ENCODE results near the gene MYNN.
"Not testable (repeated sequence)": the region's sequence is repeated elsewhere in the genome, so short reads cannot be mapped to it uniquely, and the experiment has no call there.

Gene MYNN

GRCh38 chr3:169772897-169773816 lies at the start of gene MYNN:
Gene MYNN (plus strand): TSS chr3:169773396. CDS start chr3:169774296, 900 bp downstream.
- DNase-seq (ENCODE audit: low spot score), result peak; percentile 93

- DNase-seq (ENCODE audit: low spot score), result not testable (repeated sequence)
These were observed 41.3 kb upstream of the MYNN start for GRCh38 chr3:169731857-169732256.

- no peak for DNase-seq (ENCODE audit: low spot score)
These were observed 34.1 kb upstream of the MYNN start for GRCh38 chr3:169739067-169739466.

- DNase-seq (ENCODE audit: low spot score), result no peak
These were observed 28.7 kb upstream of the MYNN start for GRCh38 chr3:169744366-169745054.

DNA sequence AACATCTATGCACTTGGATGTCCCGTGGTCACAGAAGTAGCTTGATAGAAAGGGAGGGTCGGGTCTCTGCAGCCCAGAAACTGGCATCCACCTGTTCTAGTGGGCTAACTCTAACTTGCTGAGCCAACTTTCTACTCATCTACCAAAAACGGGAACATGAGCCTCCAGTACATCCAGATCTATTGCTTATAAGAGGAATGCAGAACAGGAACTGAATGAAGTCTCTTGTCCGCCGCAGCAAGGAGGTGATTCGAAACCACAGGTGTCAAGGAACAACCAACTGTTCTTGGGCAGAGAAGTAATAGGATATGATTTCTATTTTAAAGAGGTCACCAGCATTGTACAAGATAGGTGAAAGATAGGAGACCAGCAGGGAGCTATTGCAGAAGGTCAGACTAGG lies 26.3 kb upstream of the MYNN start:
- no peak for DNase-seq (ENCODE audit: low spot score)

DNA sequence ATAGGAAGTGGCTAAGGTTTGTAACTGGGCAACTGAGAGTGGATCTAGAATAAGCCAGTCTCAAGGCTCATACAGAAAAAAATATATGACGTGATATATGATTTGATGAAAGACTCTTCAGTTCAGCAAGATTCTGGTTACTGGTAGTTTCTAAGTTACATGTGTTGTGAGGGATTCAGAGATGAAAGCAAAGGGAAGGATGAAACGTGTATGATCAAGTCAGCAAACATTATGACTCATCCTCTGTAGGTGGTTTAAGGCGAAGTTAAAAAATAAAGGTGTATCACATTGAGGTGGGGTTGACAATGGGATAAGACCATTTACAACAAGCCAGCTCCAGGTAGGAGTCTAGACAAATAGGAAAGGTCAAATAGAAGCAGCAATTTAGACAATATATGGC lies 24.5 kb upstream of the MYNN start:
- no peak for DNase-seq (ENCODE audit: low spot score)

DNA sequence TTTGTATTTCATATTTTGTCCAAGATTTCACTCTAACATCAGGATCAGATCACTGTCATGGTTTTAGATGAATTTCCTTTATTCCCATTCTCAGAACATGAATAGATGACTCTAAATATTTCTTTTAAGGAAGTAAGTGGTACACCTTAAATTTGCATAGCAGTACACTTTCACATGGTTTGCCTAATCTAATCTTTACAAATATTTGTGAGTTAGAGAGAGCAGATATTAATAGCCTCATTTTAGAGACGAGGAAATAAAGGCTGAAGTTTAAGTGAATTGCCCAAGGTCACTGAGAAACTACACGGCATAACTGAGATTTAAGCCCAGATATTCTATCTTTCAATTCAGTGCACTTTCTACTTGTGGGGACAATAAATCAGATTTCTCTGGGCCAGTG lies 22.5 kb upstream of the MYNN start:
- no peak for DNase-seq (ENCODE audit: low spot score)

DNA sequence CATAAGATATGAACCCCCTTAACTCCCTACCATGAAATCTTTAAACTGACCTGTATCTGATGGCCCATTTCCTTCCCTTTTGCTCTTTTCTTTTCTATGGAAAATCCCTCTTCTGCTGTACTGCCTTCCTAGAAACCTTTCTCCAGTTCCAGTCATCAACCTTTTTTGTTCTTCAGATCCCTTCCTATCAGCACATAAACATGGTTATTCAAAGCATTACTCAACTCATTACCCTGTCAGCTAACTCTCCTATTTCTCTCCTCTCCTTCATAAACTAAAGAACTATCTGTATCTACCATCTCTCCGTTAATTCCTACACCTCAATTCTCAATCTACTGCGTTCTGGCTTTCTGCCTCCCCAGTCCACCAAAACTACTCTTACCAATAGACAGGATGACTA lies 21.3 kb upstream of the MYNN start:
- no peak for DNase-seq (ENCODE audit: low spot score)

- DNase-seq (ENCODE audit: low spot score), result no peak
These were observed 18.5 kb upstream of the MYNN start for GRCh38 chr3:169754711-169755110.

DNA sequence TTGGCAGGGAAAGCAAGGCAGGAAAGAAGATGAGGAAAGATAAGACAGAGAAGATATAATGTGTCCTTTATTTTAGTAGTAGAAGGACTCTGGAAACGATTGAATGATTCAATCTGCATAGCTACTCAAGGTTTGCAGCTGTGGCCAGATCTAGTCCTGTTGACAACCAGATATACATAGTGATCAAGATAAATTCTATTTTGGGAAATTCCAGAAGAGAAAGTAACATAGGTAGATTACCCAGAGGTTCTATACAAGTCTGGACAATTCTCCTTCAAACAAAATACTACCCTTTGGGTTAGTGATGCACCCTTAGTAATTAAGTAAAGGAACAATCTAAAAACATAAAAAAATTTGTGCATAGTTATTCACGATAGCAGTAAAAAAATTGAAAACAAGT lies 17.7 kb upstream of the MYNN start:
- no peak for DNase-seq (ENCODE audit: low spot score)

- no peak for DNase-seq (ENCODE audit: low spot score)
These were observed 14.7 kb upstream of the MYNN start for GRCh38 chr3:169758359-169758994.

- DNase-seq (ENCODE audit: low spot score), result no peak
These were observed 13.9 kb upstream of the MYNN start for GRCh38 chr3:169759256-169759655.

DNA sequence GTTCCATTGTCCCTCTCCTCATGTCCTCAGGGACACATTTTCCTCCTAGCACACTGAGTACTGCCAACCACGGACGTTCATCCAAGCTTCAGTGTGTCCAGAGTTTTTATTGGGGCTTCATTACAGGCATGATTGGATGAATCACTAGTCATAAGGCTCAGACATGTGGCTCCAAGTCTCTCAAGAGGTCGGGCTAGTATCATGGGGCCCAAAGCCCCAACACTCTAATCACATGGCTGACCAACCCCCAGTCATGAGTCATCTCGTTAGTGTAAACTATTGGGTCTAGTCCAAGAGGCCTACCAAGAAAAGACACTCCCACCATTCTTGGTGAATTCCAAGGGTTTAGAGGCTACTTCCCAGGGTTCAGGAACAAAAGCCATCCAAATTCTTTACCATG lies 12.7 kb upstream of the MYNN start:
- DNase-seq (ENCODE audit: low spot score), result no peak

DNA sequence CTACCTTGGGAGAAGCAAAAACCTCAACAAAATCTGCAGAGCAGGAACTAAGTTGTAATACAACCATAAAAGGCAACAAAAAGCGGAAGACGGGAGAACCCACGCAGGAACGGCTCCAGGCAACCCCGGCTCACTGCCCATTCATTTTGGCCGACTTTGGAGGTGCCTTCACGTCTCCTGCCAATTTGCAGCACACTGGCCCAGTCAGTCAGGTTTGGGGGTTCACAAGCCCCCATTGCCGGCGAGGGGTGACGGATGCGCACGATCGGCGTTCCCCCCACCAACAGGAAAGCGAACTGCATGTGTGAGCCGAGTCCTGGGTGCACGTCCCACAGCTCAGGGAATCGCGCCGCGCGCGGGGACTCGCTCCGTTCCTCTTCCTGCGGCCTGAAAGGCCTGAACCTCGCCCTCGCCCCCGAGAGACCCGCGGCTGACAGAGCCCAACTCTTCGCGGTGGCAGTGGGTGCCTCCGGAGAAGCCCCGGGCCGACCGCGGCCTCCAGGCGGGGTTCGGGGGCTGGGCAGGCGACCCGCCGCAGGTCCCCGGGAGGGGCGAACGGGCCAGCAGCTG lies 8.8 kb upstream of the MYNN start:
- peak; percentile 49 for DNase-seq (ENCODE audit: low spot score)

DNA sequence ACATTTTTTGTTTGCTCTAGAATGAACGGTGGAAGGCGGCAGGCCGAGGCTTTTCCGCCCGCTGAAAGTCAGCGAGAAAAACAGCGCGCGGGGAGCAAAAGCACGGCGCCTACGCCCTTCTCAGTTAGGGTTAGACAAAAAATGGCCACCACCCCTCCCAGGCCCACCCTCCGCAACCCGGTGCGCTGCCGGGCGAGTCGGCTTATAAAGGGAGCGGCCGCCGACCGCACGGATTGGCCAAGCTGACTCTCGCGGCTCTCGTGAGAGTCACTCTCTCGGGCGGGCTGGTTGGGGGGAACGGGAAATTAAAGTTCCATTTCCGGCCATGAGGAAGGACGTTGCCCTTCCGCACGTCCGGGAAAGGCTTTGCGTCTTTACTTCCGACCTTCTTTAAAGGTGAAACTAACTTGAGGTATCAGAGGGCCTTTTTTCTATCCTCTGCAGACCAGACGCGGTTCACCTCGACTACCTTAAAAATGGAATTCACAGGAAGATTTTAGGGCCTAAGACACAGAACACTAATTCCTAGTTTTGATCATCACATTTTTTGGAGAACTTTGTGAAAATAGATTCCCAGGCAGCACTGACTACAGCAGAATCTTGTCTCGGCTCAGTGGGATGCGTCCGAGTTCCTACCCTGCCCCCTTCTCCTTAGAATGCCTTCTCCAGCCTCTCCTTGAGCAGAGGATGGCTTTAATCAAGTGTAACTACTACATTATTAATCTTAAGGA lies 8.1 kb upstream of the MYNN start, which contains the start of gene TERC:
TERC (minus strand) TSS at position 179 of the 731 bp plus-strand sequence.
- peak; percentile 85 for DNase-seq (ENCODE audit: low spot score)

- DNase-seq (ENCODE audit: low spot score), result peak; percentile 90
These were observed 3.7 kb upstream of the MYNN start, which contains the start of gene ACTRT3 for GRCh38 chr3:169769287-169770181. Gene ACTRT3 (minus strand): TSS chr3:169769561. CDS start chr3:169769520, 41 bp downstream.

GRCh38 chr3:169771497-169772304 lies 1.5 kb upstream of the MYNN start:
- DNase-seq (ENCODE audit: low spot score), result peak; percentile 90

DNA sequence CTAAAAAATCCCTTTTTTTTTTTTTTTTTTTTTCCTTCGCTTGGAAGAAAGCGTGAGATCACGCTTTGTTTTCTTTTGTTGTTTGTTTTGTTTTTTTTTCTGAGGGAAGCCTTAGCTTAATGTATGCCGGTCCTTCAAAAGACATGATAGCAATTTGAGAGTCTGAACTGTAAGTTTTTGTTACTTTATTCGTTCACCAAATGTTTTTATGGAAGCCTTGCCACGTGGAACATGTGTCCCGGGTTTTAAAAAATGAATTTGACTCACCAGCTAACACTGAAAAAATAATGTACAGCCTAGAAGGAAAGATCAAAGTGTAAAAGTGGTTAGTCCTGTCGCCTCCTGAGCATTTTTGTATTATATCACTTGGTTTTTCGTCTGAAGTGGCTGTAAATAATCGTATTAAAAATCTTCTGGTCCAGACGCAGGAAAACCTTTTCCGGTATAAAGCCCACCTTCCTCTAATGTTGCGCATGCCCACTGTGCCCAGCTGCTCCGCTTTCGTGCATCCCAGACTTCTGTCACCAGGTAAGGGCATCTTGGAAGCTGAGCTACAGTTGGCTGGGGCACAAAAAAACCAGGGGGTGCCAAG lies 795 bp upstream of the MYNN start:
- peak; percentile 70 for DNase-seq (ENCODE audit: low spot score)

DNA sequence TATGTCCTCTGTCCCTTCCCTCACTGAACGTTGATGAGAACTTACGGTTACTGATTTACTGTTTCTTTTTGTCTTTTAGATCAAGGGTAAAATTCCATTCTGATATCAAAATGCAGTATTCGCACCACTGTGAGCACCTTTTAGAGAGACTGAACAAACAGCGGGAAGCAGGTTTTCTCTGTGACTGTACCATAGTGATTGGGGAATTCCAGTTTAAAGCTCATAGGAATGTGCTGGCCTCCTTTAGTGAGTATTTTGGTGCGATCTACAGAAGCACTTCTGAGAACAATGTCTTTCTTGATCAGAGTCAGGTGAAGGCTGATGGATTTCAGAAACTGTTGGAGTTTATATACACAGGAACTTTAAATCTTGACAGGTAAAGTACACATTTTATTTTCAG lies 990 bp downstream of the MYNN start:
- no peak for DNase-seq (ENCODE audit: low spot score)

Measured in hematopoietic multipotent progenitor cell treated with erythropoietin and hydrocortisone succinate and interleukin-3 and kit ligand, for 15 days (in vitro differentiated cells).